Left ventricle myocardium inferior (tissue), 1 donor: Measurements from ENCODE around the gene ANKH. TPM values are rescaled to one million over a fixed set of nuclear protein-coding genes. Genes with fewer than 3 reads are reported as not detected.

ENCODE experiments used
- DNase-seq: peaks from one replicate; pipeline ENCODE4 v3.0.0-alpha.2; 2020
- H3K27ac ChIP-seq: fragments of 200-600 bp; replicated peaks from 2 replicates; pipeline ENCODE4 v1.8.0; 2021
- H3K27me3 ChIP-seq: fragments of 200-600 bp; 2 replicates; pipeline ENCODE4 v1.8.0; 2021; ENCODE audit warnings: low read depth
- H3K36me3 ChIP-seq: fragments of 200-600 bp; 2 replicates; pipeline ENCODE4 v1.8.0; 2021
- H3K4me1 ChIP-seq: fragments of 200-600 bp; 2 replicates; pipeline ENCODE4 v1.8.0; 2021
- H3K4me3 ChIP-seq: fragments of 200-600 bp; 2 replicates; pipeline ENCODE4 v1.8.0; 2021; ENCODE audit warnings: mild to moderate bottlenecking, moderate library complexity
- H3K9me3 ChIP-seq: fragments of 200-600 bp; replicated peaks from 2 replicates; pipeline ENCODE4 v1.8.0; 2021
- CTCF ChIP-seq: fragments of 200-600 bp; IDR thresholded peaks from 2 replicates; pipeline ENCODE4 v1.8.0; 2021; ENCODE audit warnings: antibody characterized with exemption, mild to moderate bottlenecking, borderline replicate concordance
- intact Hi-C: fragments of 100-400 bp; cut with micrococcal nuclease; formaldehyde crosslinking; loops from one replicate; pipeline ENCODE4 v1.11.0; 2022
- total RNA-seq: library from RNA; stranded (reverse); fragmentation: NEBNext Ultra II Directional; extraction: Animal tissue kit (Norgen Biotek cat#: 25700); gene quantifications from one replicate; pipeline ENCODE4 v1.2.1, GENCODE V29; 2021
- donor health status: DM: no; HTN: yes; CAD: no; lungs with severe emphysema.

Gene ANKH
- total RNA-seq, 1 donor from 2014 or later, result 227 TPM

GRCh38 chr5:14678773-14679334 lies 192.7 kb downstream of the ANKH start:
- Histone ChIP-seq H3K27me3 (no peaks in the 10 kb centered on the region), H3K4me1 (peaks cover 94% of the 10 kb centered on the region), H3K36me3 (peaks cover 32% of the 10 kb centered on the region), H3K9me3 (no peaks in the 10 kb centered on the region), H3K27ac (peak overlapping the region; percentile 88), H3K4me3 (no peak overlapping the region)
- intact Hi-C loops, result no loop called here
- no peak for DNase-seq
- no peak for TF ChIP-seq CTCF

- Histone ChIP-seq H3K27me3 (no peaks in the 10 kb centered on the region), H3K36me3 (peaks cover 8% of the 10 kb centered on the region), H3K4me1 (peaks cover 97% of the 10 kb centered on the region), H3K4me3 (peak overlapping the region; percentile 28), H3K27ac (peak overlapping the region; percentile 63), H3K9me3 (no peaks in the 10 kb centered on the region)
- no peak for TF ChIP-seq CTCF
- no peak for DNase-seq
- intact Hi-C loops, result no loop called here
These were observed 195.3 kb downstream of the ANKH start for GRCh38 chr5:14676320-14676719.

- Histone ChIP-seq H3K9me3 (no peaks in the 10 kb centered on the region), H3K4me3 (peak overlapping the region; percentile 28), H3K36me3 (peaks cover 4% of the 10 kb centered on the region), H3K27me3 (no peaks in the 10 kb centered on the region), H3K4me1 (peaks cover 100% of the 10 kb centered on the region), H3K27ac (peak overlapping the region; percentile 63)
- DNase-seq, result no peak
- intact Hi-C loops, result no loop called here
- no peak for TF ChIP-seq CTCF
These were observed 195.7 kb downstream of the ANKH start for GRCh38 chr5:14675865-14676300.

- intact Hi-C loops, result no loop called here
- no peaks in the 10 kb centered on the region for H3K9me3 ChIP-seq
- peak overlapping the region; percentile 28 for H3K4me3 ChIP-seq
- no peak for TF ChIP-seq CTCF
- peaks cover 100% of the 10 kb centered on the region for H3K4me1 ChIP-seq
- no peak for DNase-seq
- H3K27ac ChIP-seq, result peak overlapping the region; percentile 63
- H3K36me3 ChIP-seq, result no peaks in the 10 kb centered on the region
- no peaks in the 10 kb centered on the region for H3K27me3 ChIP-seq
These were observed 196.4 kb downstream of the ANKH start for GRCh38 chr5:14674983-14675854.

- DNase-seq, result no peak
- Histone ChIP-seq H3K27ac (no peak overlapping the region), H3K4me3 (no peak overlapping the region), H3K36me3 (no peaks in the 10 kb centered on the region), H3K4me1 (peaks cover 100% of the 10 kb centered on the region), H3K9me3 (no peaks in the 10 kb centered on the region), H3K27me3 (no peaks in the 10 kb centered on the region)
- TF ChIP-seq CTCF, result no peak
- intact Hi-C loops, result no loop called here
These were observed 198.1 kb downstream of the ANKH start for GRCh38 chr5:14673443-14673842.
